K562 (cell line): Measurements from ENCODE around the gene OR14J1. TPM values are rescaled to one million over a fixed set of nuclear protein-coding genes. Genes with fewer than 3 reads are reported as not detected.

ENCODE experiments used
- ATAC-seq: fragments of 200-7000 bp; cut with Tn5 transposase; 3 replicates; pipeline ENCODE4 v1.9.1; 2020; ENCODE audit warnings: moderate library complexity
- Bru-seq: library from RNA; stranded (reverse); fragments of 400-500 nt; gene quantifications from one replicate; lab custom pipeline; 2021; lab: Mats Ljungman, UMichigan
- BruChase-seq, 2 experiments: library from RNA; stranded (reverse); fragments of 400-500 nt; gene quantifications; one replicate each; lab custom pipeline; 2021; lab: Mats Ljungman, UMichigan
- BruUV-seq: library from RNA; stranded (reverse); fragments of 400-500 nt; replicated peaks from 2 replicates; lab custom pipeline; 2021; lab: Mats Ljungman, UMichigan
- CTCF ChIA-PET: fragments of 300-600 bp; formaldehyde crosslinking; extraction: SDS; loops from one replicate; lab custom pipeline; 2021; ENCODE audit warnings: low intra/inter-chr PET ratio; lab: Yijun Ruan, JAX
- POLR2A ChIA-PET: fragments of 300-600, 350-650 bp; sonication (Branson Sonifier 250); formaldehyde crosslinking; extraction: SDS; loops from one replicate; lab custom pipeline; 2021; ENCODE audit warnings: antibody characterized with exemption, inconsistent platforms; lab: Yijun Ruan, JAX
- DNase-seq, 4 experiments: peaks; one replicate each; pipeline versions ENCODE4 v3.0.0 to v3.0.0-alpha.2; 2011 to 2018; ENCODE audit warnings: low spot score in 3 of 4, mixed read lengths in 3 of 4; ENCODE audit errors: extremely low read depth in 1 of 4
- FAIRE-seq: peaks from 2 replicates; lab custom pipeline; 2011; peaks lifted over from hg19 to GRCh38; lab: Jason Lieb, UNC
- H2AFZ ChIP-seq: 2 replicates; pipeline ENCODE4 v1.6.0; 2011; ENCODE audit warnings: low read depth, low read length, control low read depth, inconsistent platforms
- H3K27ac ChIP-seq: fragments of 200-600 bp; 3 replicates; pipeline ENCODE4 v1.8.0; 2011; ENCODE audit warnings: low read depth, mild to moderate bottlenecking, control low read depth, inconsistent platforms, low read length, moderate library complexity, mixed read lengths; ENCODE audit errors: extremely low read depth
- H3K27me3 ChIP-seq, 2 experiments: fragments of 300-600 bp in 1 of 2; 2 replicates in 1 of 2; 3 replicates in 1 of 2; pipeline versions ENCODE4 v1.6.0 to v1.8.0; 2011; ENCODE audit warnings: inconsistent platforms in 2 of 2, low read length in 2 of 2, mild to moderate bottlenecking in 1 of 2, mixed read lengths in 1 of 2, moderate library complexity in 1 of 2; ENCODE audit not compliant: control insufficient read depth in 2 of 2, insufficient read depth in 2 of 2
- H3K36me3 ChIP-seq: fragments of 300-600 bp; 3 replicates; pipeline ENCODE4 v1.8.0; 2011; ENCODE audit warnings: mild to moderate bottlenecking, low read length, inconsistent platforms; ENCODE audit not compliant: control insufficient read depth, insufficient read depth
- H3K4me1 ChIP-seq, 2 experiments: fragments of 200-600 bp in 1 of 2; replicated peaks in 1 of 2; 2 replicates in 1 of 2; 3 replicates in 1 of 2; pipeline versions ENCODE4 v1.5.1 to v1.8.0; 2011; ENCODE audit warnings: inconsistent platforms in 2 of 2, low read length in 2 of 2, mild to moderate bottlenecking in 1 of 2, mixed read lengths in 1 of 2, moderate library complexity in 1 of 2; ENCODE audit not compliant: control insufficient read depth in 2 of 2, insufficient read depth in 2 of 2
- H3K4me2 ChIP-seq: 2 replicates; pipeline ENCODE4 v1.6.1; 2011; ENCODE audit warnings: low read length, control low read depth, inconsistent platforms, mixed read lengths; ENCODE audit not compliant: insufficient read depth
- H3K4me3 ChIP-seq: fragments of 200-600 bp; sonication (generic), shearing (Covaris generic); 2 replicates; pipeline ENCODE4 v1.5.1; 2016; ENCODE audit warnings: control low read depth, inconsistent platforms
- H3K79me2 ChIP-seq: fragments of 200-600 bp; 3 replicates; pipeline ENCODE4 v1.8.0; 2011; ENCODE audit warnings: low read length, inconsistent platforms; ENCODE audit not compliant: control insufficient read depth, insufficient read depth
- H3K9ac ChIP-seq, 2 experiments: 2 replicates each; pipeline versions ENCODE4 v1.6.0 to v1.6.1; 2011; ENCODE audit warnings: low read depth in 2 of 2, low read length in 2 of 2, control low read depth in 1 of 2, inconsistent platforms in 1 of 2, mild to moderate bottlenecking in 1 of 2, mixed read lengths in 1 of 2; ENCODE audit not compliant: insufficient read depth in 1 of 2
- H3K9me1 ChIP-seq: one replicate; pipeline ENCODE4 v1.6.0; 2011; ENCODE audit warnings: inconsistent platforms, mild to moderate bottlenecking, low read length, moderate library complexity; ENCODE audit not compliant: control insufficient read depth, insufficient read depth
- H3K9me3 ChIP-seq: replicated peaks from 2 replicates; pipeline ENCODE4 v1.5.1; 2011; ENCODE audit warnings: low read depth, low read length, inconsistent platforms; ENCODE audit not compliant: control insufficient read depth, insufficient read depth
- H4K20me1 ChIP-seq: replicated peaks from 2 replicates; pipeline ENCODE4 v1.6.1; 2011; ENCODE audit warnings: low read length, inconsistent platforms, mixed read lengths; ENCODE audit not compliant: control insufficient read depth, insufficient read depth
- MLLT1 ChIP-seq, 2 experiments: fragments of 450-650 bp; IDR thresholded peaks; 2 replicates each; pipeline ENCODE4 v1.6.1; 2016
- POLR2A ChIP-seq: fragments of 450-650 bp; conservative IDR thresholded peaks from 2 replicates; pipeline ENCODE4 v1.6.1; 2016
- PRPF4 ChIP-seq: fragments of 200-400 bp; formaldehyde crosslinking; IDR thresholded peaks from one replicate; pipeline ENCODE4 v1.6.1; 2017; ENCODE audit warnings: low read length, low read depth, mild to moderate bottlenecking; ENCODE audit not compliant: insufficient read depth, poor library complexity, severe bottlenecking
- RBM34 ChIP-seq: fragments of 200-400 bp; formaldehyde crosslinking; IDR thresholded peaks from 2 replicates; pipeline ENCODE4 v1.6.1; 2018; ENCODE audit warnings: low read length, borderline replicate concordance; ENCODE audit not compliant: insufficient read depth
- SNRNP70 ChIP-seq: fragments of 200-400 bp; formaldehyde crosslinking; optimal IDR thresholded peaks from 2 replicates; pipeline ENCODE3; 2017; ENCODE audit warnings: low read depth, low read length
- TARDBP ChIP-seq: fragments of 450-650 bp; IDR thresholded peaks from 2 replicates; pipeline ENCODE4 v1.6.1; 2016
- ZNF318 ChIP-seq, 2 experiments: fragments of 450-650 bp; IDR thresholded peaks; 2 replicates each; pipeline ENCODE4 v1.6.1; 2016; ENCODE audit warnings: mild to moderate bottlenecking in 2 of 2, borderline replicate concordance in 1 of 2, low read depth in 1 of 2, moderate library complexity in 1 of 2
- ZNF830 ChIP-seq: fragments of 250-450 bp; sonication (Bioruptor Pico); IDR thresholded peaks from 2 replicates; pipeline ENCODE4 v1.5.0; 2021; ENCODE audit warnings: mild to moderate bottlenecking
- WGBS: fragments of 100-300 bp; shearing (Covaris generic); methylation state at CpG from one replicate; pipeline ENCODE4 v1.1.6; 2016; ENCODE audit warnings: low coverage, mixed read lengths; ENCODE audit not compliant: insufficient coverage; ENCODE audit errors: missing lambda C conversion rate; 5-methylcytosine and 5-hydroxymethylcytosine counted together
- in situ Hi-C: fragments of 300-500 bp; cut with MboI; formaldehyde crosslinking; loops from 4 replicates; pipeline ENCODE4 v1.15.0; 2018; ENCODE audit warnings: inconsistent platforms, mixed read lengths
- intact Hi-C: fragments of 100-400 bp; cut with micrococcal nuclease; formaldehyde crosslinking; loops from 2 replicates; pipeline ENCODE4 v1.14.2; 2022
- long read RNA-seq, 3 experiments: library from polyadenylated mRNA in 2 of 3; library from RNA in 1 of 3; unstranded in 2 of 3; stranded (forward) in 1 of 3; transcript quantifications; one replicate each; pipeline ENCODE4 v2.0.0, GENCODE V29; 2019 to 2022
- polyA minus RNA-seq, 3 experiments: library from RNA; depleted of rRNA, polyadenylated mRNA; stranded (reverse); fragments of >200 nt; gene quantifications; 2 replicates each; pipeline ENCODE4 v1.2.3, GENCODE V29; 2011
- polyA plus RNA-seq, 8 experiments: library from polyadenylated mRNA; depleted of rRNA in 4 of 8; stranded (reverse) in 5 of 8; unstranded in 3 of 8; fragments of >200 nt; fragmentation: Nextera tagmentation in 2 of 8; fragmentation: Illumina TruSeq in 1 of 8; extraction: Ambion mirVana in 2 of 8; extraction: Trizol in 1 of 8; gene quantifications; 2 replicates each; pipeline versions ENCODE4 v1.2.1 to v1.2.3, GENCODE V29; 2011 to 2014; ENCODE audit warnings: inconsistent platforms in 1 of 8, missing spikeins in 1 of 8
- total RNA-seq, 7 experiments: library from RNA; depleted of rRNA in 6 of 7; stranded (reverse); fragments of >200 nt in 6 of 7; fragmentation: Illumina TruSeq in 2 of 7; extraction: Trizol in 2 of 7; gene quantifications; 2 replicates each; pipeline versions ENCODE4 v1.2.1 to v1.2.3, GENCODE V29; 2011 to 2021; ENCODE audit warnings: low replicate concordance in 1 of 7

Gene OR14J1, protein sequence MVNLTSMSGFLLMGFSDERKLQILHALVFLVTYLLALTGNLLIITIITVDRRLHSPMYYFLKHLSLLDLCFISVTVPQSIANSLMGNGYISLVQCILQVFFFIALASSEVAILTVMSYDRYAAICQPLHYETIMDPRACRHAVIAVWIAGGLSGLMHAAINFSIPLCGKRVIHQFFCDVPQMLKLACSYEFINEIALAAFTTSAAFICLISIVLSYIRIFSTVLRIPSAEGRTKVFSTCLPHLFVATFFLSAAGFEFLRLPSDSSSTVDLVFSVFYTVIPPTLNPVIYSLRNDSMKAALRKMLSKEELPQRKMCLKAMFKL
- 0.18 TPM in 1 of 2 replicates, not detected in the other for total RNA-seq (2011; cell fraction: chromatin; rRNA removed; ENCODE audit: low replicate concordance)
- not detected in 2 replicates for total RNA-seq (2011; cell fraction: nucleolus; rRNA removed)
- 0.07 and 0.53 TPM in 2 replicates for total RNA-seq (2011; cell fraction: nucleoplasm; rRNA removed)
- total RNA-seq (2014; rRNA removed) (not detected in 2 replicates), total RNA-seq (2014; rRNA removed; fragmentation: Illumina TruSeq; extraction: Trizol) (not detected in 2 replicates), total RNA-seq (2015; rRNA removed; fragmentation: Illumina TruSeq; extraction: Trizol) (not detected in 2 replicates), total RNA-seq (2021) (not detected in 2 replicates), polyA plus RNA-seq (2011; rRNA removed) (not detected in 2 replicates), polyA plus RNA-seq (2014; fragmentation: Illumina TruSeq; extraction: Trizol) (not detected in 2 replicates), polyA plus RNA-seq (2014; fragmentation: Nextera tagmentation; extraction: Ambion mirVana) (not detected), polyA plus RNA-seq (2014; rRNA removed) (not detected in 2 replicates), polyA minus RNA-seq (2011; rRNA and poly(A)+ RNA removed) (not detected in 2 replicates), Bru-seq, nascent RNA (not detected), BruChase-seq, experiment 1, labeled RNA remaining after a 2-hour chase (percentile 8 among the genes with signal in this experiment), BruChase-seq, experiment 2, labeled RNA remaining after a 6-hour chase (percentile 8 among the genes with signal in this experiment)
- not detected in 2 replicates for polyA plus RNA-seq (2011; cell fraction: cytosol; rRNA removed)
- not detected in 2 replicates for polyA plus RNA-seq (2011; cell fraction: nucleus; rRNA removed)
- not detected in 2 replicates for polyA plus RNA-seq (2012)
- polyA minus RNA-seq (2011; cell fraction: cytosol; rRNA and poly(A)+ RNA removed) = not detected in 2 replicates
- polyA minus RNA-seq (2011; cell fraction: nucleus; rRNA and poly(A)+ RNA removed) = under 0.01 TPM in 1 of 2 replicates, not detected in the other
- long read RNA-seq, experiment 1 = 0 reads
- long read RNA-seq, experiment 2 = 0 reads
- long read RNA-seq, experiment 3 = 0 reads

DNA sequence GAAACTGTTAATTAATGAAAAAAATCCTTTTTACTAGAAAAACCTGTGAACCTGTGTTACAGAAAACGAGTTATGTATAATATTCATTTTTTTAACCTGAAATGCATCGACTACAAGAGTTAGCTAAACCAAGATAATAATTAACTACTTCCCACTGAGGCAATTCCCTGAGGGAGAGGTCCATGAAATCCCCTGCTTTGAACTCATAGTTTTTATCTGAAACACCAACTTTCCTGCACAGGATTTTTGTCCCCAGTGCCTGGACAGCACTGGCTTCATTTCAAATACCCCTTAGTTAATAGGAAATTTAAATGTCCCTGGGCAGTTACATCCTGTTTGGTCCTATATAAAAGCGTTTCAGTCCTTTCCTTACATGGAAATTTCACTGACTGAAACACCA, at the start of gene OR14J1:
OR14J1 (plus strand) TSS at position 386 of the 400 bp plus-strand sequence. CDS start 4,989 bp downstream, outside the sequence.
- POLR2A ChIA-PET = no interaction called here
- CTCF ChIA-PET = no interaction called here
- no peak for DNase-seq
- Histone ChIP-seq H3K27me3 (no peaks in the 10 kb centered on the region), H3K4me1 (no peaks in the 10 kb centered on the region), H3K9me1 (no peaks in the 10 kb centered on the region), H3K27ac (no peak within 1 kb of the TSS), H3K4me2 (no peak within 1 kb of the TSS), H4K20me1 (no peaks in the 10 kb centered on the region), H2AFZ (no peak within 1 kb of the TSS), H3K36me3 (no peaks in the 10 kb centered on the region), H3K9ac (no peak within 1 kb of the TSS), H3K79me2 (no peaks in the 10 kb centered on the region), H3K9me3 (no peaks in the 10 kb centered on the region), H3K4me3 (no peak within 1 kb of the TSS)
- ATAC-seq = no peak
- FAIRE-seq = no peak
- in situ Hi-C loops (no loop called here), intact Hi-C loops (no loop called here)
- 0% methylated on average over 3 of the region's 3 CpGs for WGBS
- BruUV-seq = no TSS peak
- no peak for TF ChIP-seq RBM34
- no peak for TF ChIP-seq TARDBP
- TF ChIP-seq MLLT1 (IDR thresholded peaks at IDR 0.05) = no peak
- no peak for TF ChIP-seq SNRNP70
- no peak for TF ChIP-seq ZNF318 (IDR thresholded peaks at IDR 0.05; ENCODE audit: borderline replicate concordance in 1 of 2, low read depth in 1 of 2)
- no peak for TF ChIP-seq POLR2A
- no peak for TF ChIP-seq ZNF830 (CRISPR knock-in tag)
- TF ChIP-seq PRPF4 = no peak
